PC-9 (cell line): Measurements from ENCODE around the gene CEP131. TPM values are rescaled to one million over a fixed set of nuclear protein-coding genes. Genes with fewer than 3 reads are reported as not detected.

Experiments used
- BruUV-seq: library from RNA; stranded (reverse); fragments of 400-500 nt; replicated peaks from 2 replicates; lab custom pipeline; 2021; lab: Mats Ljungman, UMichigan
- CTCF ChIA-PET: fragments of 300-600 bp; sonication (Branson Sonifier 250); formaldehyde crosslinking; loops from one replicate; lab custom pipeline; 2022; ENCODE audit warnings: antibody characterized with exemption; lab: Charles Lee
- POLR2A ChIA-PET: fragments of 300-600 bp; sonication (Branson Sonifier 250); formaldehyde crosslinking; loops from one replicate; lab custom pipeline; 2022; ENCODE audit warnings: antibody characterized with exemption; ENCODE audit not compliant: unreplicated experiment; lab: Charles Lee
- DNase-seq, 2 experiments: peaks; one replicate each; pipeline versions ENCODE4 v3.0.0 to v3.0.0-alpha.2; 2015 to 2022; ENCODE audit warnings: mixed read lengths in 1 of 2
- H2AFZ ChIP-seq: fragments of 200-600 bp; sonication (generic); 2 replicates; pipeline ENCODE4 v1.8.1; 2017; ENCODE audit warnings: antibody characterized with exemption
- H3F3A ChIP-seq: fragments of 200-600 bp; sonication (generic); 2 replicates; pipeline ENCODE4 v1.8.1; 2017; ENCODE audit warnings: antibody characterized with exemption, mild to moderate bottlenecking, low read depth; ENCODE audit not compliant: insufficient read depth
- H3K27ac ChIP-seq: fragments of 200-600 bp; sonication (generic); 2 replicates; pipeline ENCODE4 v1.6.1; 2016; ENCODE audit warnings: mixed run types
- H3K27me3 ChIP-seq: fragments of 200-600 bp; sonication (generic); 2 replicates; pipeline ENCODE4 v1.6.1; 2016; ENCODE audit warnings: low read depth, mixed run types; ENCODE audit not compliant: insufficient read depth
- H3K36me3 ChIP-seq: fragments of 200-600 bp; sonication (generic); 2 replicates; pipeline ENCODE4 v1.6.1; 2016; ENCODE audit warnings: low read depth, mixed run types
- H3K4me1 ChIP-seq: fragments of 200-600 bp; sonication (generic); replicated peaks from 2 replicates; pipeline ENCODE4 v1.6.1; 2016; ENCODE audit warnings: mixed run types; ENCODE audit not compliant: insufficient read depth
- H3K4me2 ChIP-seq: fragments of 200-600 bp; sonication (generic); 2 replicates; pipeline ENCODE4 v1.6.1; 2017; ENCODE audit warnings: mixed run types
- H3K4me3 ChIP-seq: fragments of 200-600 bp; sonication (generic); 2 replicates; pipeline ENCODE4 v1.6.1; 2016; ENCODE audit warnings: mixed run types
- H3K79me2 ChIP-seq: fragments of 200-600 bp; sonication (generic); 2 replicates; pipeline ENCODE4 v1.6.1; 2017; ENCODE audit warnings: low read depth, mixed run types
- H3K9me2 ChIP-seq: fragments of 200-600 bp; sonication (generic); 2 replicates; pipeline ENCODE4 v1.8.1; 2017; ENCODE audit warnings: mild to moderate bottlenecking; ENCODE audit not compliant: insufficient read depth
- H3K9me3 ChIP-seq: fragments of 200-600 bp; sonication (generic); 2 replicates; pipeline ENCODE4 v1.8.1; 2016; ENCODE audit warnings: low read depth; ENCODE audit not compliant: insufficient read depth
- H4K20me1 ChIP-seq: fragments of 200-600 bp; sonication (generic); 2 replicates; pipeline ENCODE4 v1.8.1; 2017; ENCODE audit not compliant: insufficient read depth
- EZH2 ChIP-seq: fragments of 200-600 bp; sonication (generic); IDR thresholded peaks from 2 replicates; pipeline ENCODE4 v1.8.0; 2017; ENCODE audit warnings: antibody characterized with exemption, low read depth
- intact Hi-C: fragments of 100-400 bp; cut with micrococcal nuclease; formaldehyde crosslinking; loops from one replicate; pipeline ENCODE4 v1.10.0; 2022; ENCODE audit not compliant: unreplicated experiment
- total RNA-seq: library from RNA; stranded (reverse); gene quantifications from 2 replicates; pipeline ENCODE4 v1.2.3, GENCODE V29; 2021
- TF ChIP-seq, protein P1 (sequence below): fragments of 200-600 bp; sonication (generic); conservative IDR thresholded peaks from 2 replicates; pipeline ENCODE4 v1.6.1; 2017; ENCODE audit warnings: mixed run types, antibody characterized with exemption, mild to moderate bottlenecking, moderate library complexity

CEP131 gene
- total RNA-seq, 1 experiment from 2014 or later = 24.4 TPM

GRCh38 chr17:81153340-81153803 is 69.4 kb downstream of the CEP131 start:
- CTCF ChIA-PET = interaction anchor here (0.6 kb wide), 1 partner anchor 70 kb away, joined by 3 read pairs; the partner anchor contains the start of gene CEP131
- Histone ChIP-seq H3K79me2 (no peaks in the 10 kb centered on the region), H3K4me2 (no peak overlapping the region), H3K27me3 (peaks cover 30% of the 10 kb centered on the region; the same call in 1 of the 2 replicates), H3K36me3 (no peaks in the 10 kb centered on the region), H3K9me3 (no peaks in the 10 kb centered on the region), H3K9me2 (no peaks in the 10 kb centered on the region), H3K27ac (no peak overlapping the region), H3K4me3 (no peak overlapping the region), H3K4me1 (no peaks in the 10 kb centered on the region), H3F3A (no peaks in the 10 kb centered on the region), H2AFZ (no peak overlapping the region), H4K20me1 (no peaks in the 10 kb centered on the region)
- intact Hi-C loops = no loop called here
- TF ChIP-seq, protein P1, sequence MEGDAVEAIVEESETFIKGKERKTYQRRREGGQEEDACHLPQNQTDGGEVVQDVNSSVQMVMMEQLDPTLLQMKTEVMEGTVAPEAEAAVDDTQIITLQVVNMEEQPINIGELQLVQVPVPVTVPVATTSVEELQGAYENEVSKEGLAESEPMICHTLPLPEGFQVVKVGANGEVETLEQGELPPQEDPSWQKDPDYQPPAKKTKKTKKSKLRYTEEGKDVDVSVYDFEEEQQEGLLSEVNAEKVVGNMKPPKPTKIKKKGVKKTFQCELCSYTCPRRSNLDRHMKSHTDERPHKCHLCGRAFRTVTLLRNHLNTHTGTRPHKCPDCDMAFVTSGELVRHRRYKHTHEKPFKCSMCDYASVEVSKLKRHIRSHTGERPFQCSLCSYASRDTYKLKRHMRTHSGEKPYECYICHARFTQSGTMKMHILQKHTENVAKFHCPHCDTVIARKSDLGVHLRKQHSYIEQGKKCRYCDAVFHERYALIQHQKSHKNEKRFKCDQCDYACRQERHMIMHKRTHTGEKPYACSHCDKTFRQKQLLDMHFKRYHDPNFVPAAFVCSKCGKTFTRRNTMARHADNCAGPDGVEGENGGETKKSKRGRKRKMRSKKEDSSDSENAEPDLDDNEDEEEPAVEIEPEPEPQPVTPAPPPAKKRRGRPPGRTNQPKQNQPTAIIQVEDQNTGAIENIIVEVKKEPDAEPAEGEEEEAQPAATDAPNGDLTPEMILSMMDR = no peak
- no peak for TF ChIP-seq EZH2
- POLR2A ChIA-PET = interaction anchor here (0.6 to 0.7 kb wide), 2 partner anchors 29 to 90 kb away, joined by 4 read pairs; no protein-coding TSS in a partner anchor
- no peak for DNase-seq
- no TSS peak for BruUV-seq

- no peak overlapping the region for H3K4me3 ChIP-seq
- DNase-seq = no peak
- intact Hi-C loops = no loop called here
- no peaks in the 10 kb centered on the region for H3F3A ChIP-seq
- H3K79me2 ChIP-seq = no peaks in the 10 kb centered on the region
- no peaks in the 10 kb centered on the region for H4K20me1 ChIP-seq
- POLR2A ChIA-PET = no interaction called here
- H2AFZ ChIP-seq = no peak overlapping the region
- no peak overlapping the region for H3K27ac ChIP-seq
- no TSS peak for BruUV-seq
- CTCF ChIA-PET = no interaction called here
- no peaks in the 10 kb centered on the region for H3K36me3 ChIP-seq
- no peaks in the 10 kb centered on the region for H3K9me3 ChIP-seq
- peaks cover 30% of the 10 kb centered on the region; the same call in 1 of the 2 replicates for H3K27me3 ChIP-seq
- no peaks in the 10 kb centered on the region for H3K4me1 ChIP-seq
- no peaks in the 10 kb centered on the region for H3K9me2 ChIP-seq
- no peak overlapping the region for H3K4me2 ChIP-seq
- TF ChIP-seq EZH2 = no peak
- TF ChIP-seq, protein P1 = no peak
Measured at GRCh38 chr17:81152288-81152828, 70.4 kb downstream of the CEP131 start.

- Histone ChIP-seq H3K4me3 (no peak overlapping the region), H3K27ac (no peak overlapping the region), H3K36me3 (no peaks in the 10 kb centered on the region), H4K20me1 (no peaks in the 10 kb centered on the region), H3K79me2 (no peaks in the 10 kb centered on the region), H3K4me1 (no peaks in the 10 kb centered on the region), H2AFZ (no peak overlapping the region), H3K9me3 (no peaks in the 10 kb centered on the region), H3F3A (no peaks in the 10 kb centered on the region), H3K4me2 (no peak overlapping the region), H3K27me3 (peaks cover 30% of the 10 kb centered on the region; the same call in 1 of the 2 replicates), H3K9me2 (no peaks in the 10 kb centered on the region)
- no TSS peak for BruUV-seq
- intact Hi-C loops = no loop called here
- no peak for DNase-seq
- POLR2A ChIA-PET = interaction anchor here (0.6 kb wide), 1 partner anchor 21 kb away, joined by 4 read pairs; no protein-coding TSS in a partner anchor
- CTCF ChIA-PET = no interaction called here
- TF ChIP-seq, protein P1 = no peak
- no peak for TF ChIP-seq EZH2
Measured at GRCh38 chr17:81151278-81151677, 71.5 kb downstream of the CEP131 start.
